Gastrocnemius medialis (tissue), 4 donors: Measurements from ENCODE around the gene PLCXD3. TPM values are rescaled to one million over a fixed set of nuclear protein-coding genes. Genes with fewer than 3 reads are reported as not detected.

Experiments used
- ATAC-seq, 2 donors: fragments of 150-250 bp; one replicate each; pipeline ENCODE4 v1.9.1; 2016
- DNase-seq, 2 donors: peaks; one replicate each; pipeline ENCODE4 v3.0.0-alpha.2; 2019
- H3K27ac ChIP-seq, 4 donors: fragments of 200-600 bp; sonication (generic); 1 replicate in 1 of 4; 2 replicates in 3 of 4; pipeline ENCODE4 v1.5.1; 2016 to 2018; ENCODE audit warnings: mild to moderate bottlenecking in 2 of 4, moderate library complexity in 1 of 4
- H3K27me3 ChIP-seq, 3 donors: fragments of 200-600 bp; sonication (generic) in 2 of 3; 1 replicate in 1 of 3; 2 replicates in 2 of 3; pipeline versions ENCODE4 v1.5.1 to v1.6.0; 2016 to 2019; ENCODE audit warnings: mild to moderate bottlenecking in 1 of 3, moderate library complexity in 1 of 3
- H3K36me3 ChIP-seq, 2 donors: fragments of 200-600 bp; sonication (generic) in 1 of 2; one replicate each; pipeline ENCODE4 v1.5.1; 2017 to 2018
- H3K4me1 ChIP-seq, 2 donors: fragments of 200-600 bp; sonication (generic) in 1 of 2; one replicate each; pipeline ENCODE4 v1.5.1; 2016 to 2017; ENCODE audit warnings: mild to moderate bottlenecking in 2 of 2
- H3K4me3 ChIP-seq, 4 donors: fragments of 200-600 bp; sonication (generic) in 3 of 4; 1 replicate in 1 of 4; 2 replicates in 3 of 4; pipeline ENCODE4 v1.5.1; 2016 to 2019; ENCODE audit warnings: mild to moderate bottlenecking in 2 of 4
- H3K9me3 ChIP-seq, 3 donors: fragments of 200-600 bp; sonication (generic) in 2 of 3; 1 replicate in 1 of 3; 2 replicates in 2 of 3; pipeline ENCODE4 v1.5.1; 2016 to 2019
- CTCF ChIP-seq, 5 experiments: fragments of 450-650 bp in 3 of 5; fragments of 200-600 bp in 2 of 5; sonication (generic) in 2 of 5; IDR thresholded peaks in 4 of 5; conservative IDR thresholded peaks in 1 of 5; 1 replicate in 4 of 5; 2 replicates in 1 of 5; pipeline ENCODE4 v1.5.1; 2016 to 2019; ENCODE audit warnings: antibody characterized with exemption in 5 of 5, mild to moderate bottlenecking in 3 of 5, moderate library complexity in 3 of 5
- POLR2A ChIP-seq, 2 donors: fragments of 450-650 bp; IDR thresholded peaks; one replicate each; pipeline ENCODE4 v1.6.1; 2017; ENCODE audit warnings: antibody characterized with exemption in 2 of 2, mild to moderate bottlenecking in 2 of 2, moderate library complexity in 2 of 2
- in situ Hi-C, 4 donors: fragments of 200-750 bp; cut with MboI; loops; one replicate each; pipeline versions ENCODE4 v1.15.0 to v1.8.0; 2017; ENCODE audit warnings: low sequenced_read_pairs in 4 of 4
- intact Hi-C: fragments of 100-400 bp; cut with DNase I; formaldehyde crosslinking; loops from one replicate; pipeline ENCODE4 v1.15.1; 2023; ENCODE audit warnings: low total_unique reads
- total RNA-seq, 4 donors: library from RNA; depleted of rRNA; stranded (reverse); fragments of >200 nt; gene quantifications; one replicate each; pipeline versions ENCODE4 v1.1.0 to v1.2.3, GENCODE V29; 2016

Gene PLCXD3
- total RNA-seq, 4 donors from 2014 or later, result 0.49 to 1.2 (median 0.64) TPM

GRCh38 chr5:41524174-41524573 lies 13.8 kb upstream of the PLCXD3 start:
- H3K36me3 ChIP-seq, result no peaks in the 10 kb centered on the region
- in situ Hi-C loops (no loop called here), intact Hi-C loops (no loop called here)
- no peaks in the 10 kb centered on the region for H3K27me3 ChIP-seq
- DNase-seq, result no peak
- no peaks in the 10 kb centered on the region for H3K4me1 ChIP-seq
- H3K9me3 ChIP-seq, result no peaks in the 10 kb centered on the region
- no peak overlapping the region for H3K4me3 ChIP-seq
- no peak for ATAC-seq
- H3K27ac ChIP-seq, result no peak overlapping the region
- TF ChIP-seq CTCF (IDR thresholded peaks at IDR 0.05 in 4 of 5, conservative IDR thresholded peaks at IDR 0.05 in 1 of 5) (no peak), POLR2A (IDR thresholded peaks at IDR 0.05) (no peak)

DNA sequence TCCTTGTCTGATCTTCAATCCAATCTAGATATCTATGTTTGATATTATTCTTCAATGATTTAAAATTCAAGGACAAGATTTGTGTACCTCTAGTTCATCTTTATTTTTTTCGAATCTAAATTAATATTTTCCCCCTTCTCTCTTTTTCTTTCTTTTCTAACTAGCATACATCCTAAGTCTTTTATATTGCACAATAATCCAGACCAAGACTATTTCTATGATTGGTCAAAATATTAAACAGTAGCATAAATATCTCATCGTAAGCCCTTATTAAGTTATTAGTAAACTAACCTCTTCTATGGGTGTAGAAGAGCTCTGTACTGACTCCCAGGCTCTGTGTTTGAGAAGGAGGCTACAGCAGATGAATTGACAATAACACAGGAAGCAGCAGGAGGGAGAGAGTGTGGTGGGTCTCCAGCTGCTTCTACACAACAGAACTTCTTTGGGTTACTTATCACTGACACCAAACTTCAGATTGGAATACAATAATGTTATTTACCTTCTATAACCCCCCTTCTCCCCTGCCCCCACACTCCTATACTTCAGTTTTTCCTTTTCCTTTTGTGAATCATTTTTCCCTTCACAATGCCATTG lies 11.9 kb upstream of the PLCXD3 start:
- DNase-seq (no peak), ATAC-seq (no peak)
- Histone ChIP-seq H3K36me3 (no peaks in the 10 kb centered on the region), H3K27ac (no peak overlapping the region), H3K27me3 (no peaks in the 10 kb centered on the region), H3K9me3 (no peaks in the 10 kb centered on the region), H3K4me1 (no peaks in the 10 kb centered on the region), H3K4me3 (no peak overlapping the region)
- in situ Hi-C loops, result no loop called here
- TF ChIP-seq POLR2A (IDR thresholded peaks at IDR 0.05), result no peak
- TF ChIP-seq CTCF (IDR thresholded peaks at IDR 0.05 in 4 of 5, conservative IDR thresholded peaks at IDR 0.05 in 1 of 5), result no peak
- intact Hi-C loops, result no loop called here

GRCh38 chr5:41519801-41520200 lies 9.4 kb upstream of the PLCXD3 start:
- no peaks in the 10 kb centered on the region for H3K36me3 ChIP-seq
- TF ChIP-seq POLR2A (IDR thresholded peaks at IDR 0.05), result no peak
- no peak for TF ChIP-seq CTCF (IDR thresholded peaks at IDR 0.05 in 4 of 5, conservative IDR thresholded peaks at IDR 0.05 in 1 of 5)
- no peaks in the 10 kb centered on the region for H3K4me1 ChIP-seq
- no peak overlapping the region for H3K4me3 ChIP-seq
- H3K9me3 ChIP-seq, result no peaks in the 10 kb centered on the region
- DNase-seq, result no peak
- no peaks in the 10 kb centered on the region for H3K27me3 ChIP-seq
- H3K27ac ChIP-seq, result no peak overlapping the region
- ATAC-seq, result no peak
- in situ Hi-C loops, result no loop called here
- intact Hi-C loops, result no loop called here

DNA sequence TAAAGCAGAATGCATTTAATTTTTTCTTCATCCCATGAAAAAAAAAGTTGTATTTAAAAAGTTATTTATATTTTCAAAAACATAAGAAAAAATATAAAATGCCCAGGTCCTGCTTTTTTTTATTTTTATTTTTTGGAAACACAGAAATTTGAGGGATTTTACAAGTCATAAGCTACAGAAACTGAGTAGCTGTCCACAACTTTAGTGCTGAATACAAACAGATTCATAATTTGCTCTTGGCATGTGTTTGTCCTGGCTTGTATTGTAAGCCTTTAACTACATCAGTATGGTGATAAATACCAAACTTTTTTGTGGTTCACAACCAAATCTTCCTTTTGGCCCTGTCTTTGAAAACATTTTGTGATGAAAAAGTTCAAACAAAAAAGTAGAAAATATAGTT lies 7.5 kb upstream of the PLCXD3 start:
- H3K36me3 ChIP-seq, result no peaks in the 10 kb centered on the region
- in situ Hi-C loops, result no loop called here
- no peaks in the 10 kb centered on the region for H3K27me3 ChIP-seq
- no peak overlapping the region for H3K27ac ChIP-seq
- H3K9me3 ChIP-seq, result no peaks in the 10 kb centered on the region
- TF ChIP-seq CTCF (IDR thresholded peaks at IDR 0.05 in 4 of 5, conservative IDR thresholded peaks at IDR 0.05 in 1 of 5), result no peak
- TF ChIP-seq POLR2A (IDR thresholded peaks at IDR 0.05), result no peak
- no peak overlapping the region for H3K4me3 ChIP-seq
- ATAC-seq (no peak), DNase-seq (no peak)
- no peaks in the 10 kb centered on the region for H3K4me1 ChIP-seq
- intact Hi-C loops, result no loop called here

DNA sequence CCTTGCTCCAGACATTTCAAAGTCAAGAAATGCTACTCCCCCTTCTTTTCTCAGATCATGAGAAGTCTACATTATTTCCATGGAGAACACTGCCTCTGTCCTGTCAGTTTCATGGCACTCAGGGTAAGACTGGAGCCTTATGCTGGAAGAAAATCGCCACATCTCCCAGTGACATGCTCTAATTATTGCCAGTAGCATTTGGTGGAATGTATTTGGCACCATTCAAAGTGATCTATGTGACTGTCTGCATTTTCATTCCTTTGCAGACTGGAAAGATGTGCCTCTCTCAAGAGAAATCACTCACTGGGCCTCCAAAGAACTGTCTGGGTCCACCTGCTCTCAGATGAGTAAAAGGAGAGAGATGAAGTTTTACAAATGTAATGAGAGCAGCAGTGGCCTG lies 840 bp upstream of the PLCXD3 start:
- no peaks in the 10 kb centered on the region for H3K9me3 ChIP-seq
- no peaks in the 10 kb centered on the region for H3K36me3 ChIP-seq
- in situ Hi-C loops, result no loop called here
- DNase-seq (no peak), ATAC-seq (no peak)
- peaks cover 5 to 23% (median 16%) of the 10 kb centered on the region in 3 donors for H3K27me3 ChIP-seq
- no peak overlapping the region for H3K4me3 ChIP-seq
- intact Hi-C loops, result no loop called here
- no peak overlapping the region for H3K27ac ChIP-seq
- peaks cover 0 to 12% of the 10 kb centered on the region in 2 donors for H3K4me1 ChIP-seq
- TF ChIP-seq CTCF (IDR thresholded peaks at IDR 0.05 in 4 of 5, conservative IDR thresholded peaks at IDR 0.05 in 1 of 5) (no peak), POLR2A (IDR thresholded peaks at IDR 0.05) (no peak)
